GM12878 (cell line): ENCODE measurements around the gene RMND5A.
"Not testable (repeated sequence)": the region's sequence is repeated elsewhere in the genome, so short reads cannot be mapped to it uniquely, and the experiment has no call there.

Source experiments
- BCL3 ChIP-seq: IDR thresholded peaks from 2 replicates; pipeline ENCODE4 v1.6.1; 2011; ENCODE audit warnings: borderline replicate concordance, low read depth, mild to moderate bottlenecking, moderate library complexity, low read length; ENCODE audit not compliant: insufficient read depth, poor library complexity, severe bottlenecking
- CEBPB ChIP-seq, 2 experiments: fragments of 150-350 bp in 1 of 2; IDR thresholded peaks; 2 replicates each; pipeline ENCODE4 v1.6.1; 2012 to 2014; ENCODE audit warnings: low read depth in 2 of 2, low read length in 2 of 2, borderline replicate concordance in 1 of 2, inconsistent platforms in 1 of 2
- CREB1 ChIP-seq: IDR thresholded peaks from 2 replicates; pipeline ENCODE4 v1.6.1; 2012; ENCODE audit warnings: low read depth, mild to moderate bottlenecking, inconsistent platforms
- CTCF ChIP-seq, 3 experiments: IDR thresholded peaks in 2 of 3; conservative IDR thresholded peaks in 1 of 3; 2 replicates each; pipeline ENCODE4 v1.5.1; 2011; ENCODE audit warnings: low read depth in 3 of 3, low read length in 3 of 3, mild to moderate bottlenecking in 3 of 3, control low read depth in 2 of 3, moderate library complexity in 2 of 3, inconsistent platforms in 1 of 3, mixed read lengths in 1 of 3; ENCODE audit not compliant: control insufficient read depth in 2 of 3, insufficient read depth in 1 of 3; ENCODE audit errors: extremely low read depth in 1 of 3
- EP300 ChIP-seq, 2 experiments: fragments of 150-350 bp in 1 of 2; IDR thresholded peaks; 2 replicates each; pipeline ENCODE4 v1.6.1; 2011 to 2012; ENCODE audit warnings: low read depth in 2 of 2, low read length in 2 of 2, borderline replicate concordance in 1 of 2, improper control_type of control experiment in 1 of 2, inconsistent platforms in 1 of 2; ENCODE audit not compliant: control insufficient read depth in 1 of 2
- EZH2 ChIP-seq: IDR thresholded peaks from 2 replicates; pipeline ENCODE4 v1.6.1; 2012; ENCODE audit warnings: low read depth, mild to moderate bottlenecking, control low read depth, inconsistent platforms, low read length, borderline replicate concordance; ENCODE audit not compliant: control insufficient read depth
- GABPA ChIP-seq: IDR thresholded peaks from 2 replicates; pipeline ENCODE4 v1.6.1; 2014; ENCODE audit warnings: antibody characterized with exemption, low read depth, mild to moderate bottlenecking, inconsistent platforms
- MAX ChIP-seq: IDR thresholded peaks from 2 replicates; pipeline ENCODE4 v1.6.1; 2012; ENCODE audit warnings: low read depth, low read length, improper control_type of control experiment
- MYC ChIP-seq: IDR thresholded peaks from 2 replicates; pipeline ENCODE4 v1.6.1; 2011; ENCODE audit warnings: mild to moderate bottlenecking, low read length, moderate library complexity, inconsistent platforms; ENCODE audit not compliant: insufficient read depth, insufficient replicate concordance, insufficient read length, severe bottlenecking
- POLR2A ChIP-seq: IDR thresholded peaks from 2 replicates; pipeline ENCODE4 v1.6.1; 2011; ENCODE audit warnings: low read depth, mild to moderate bottlenecking, low read length
- SREBF1 ChIP-seq: IDR thresholded peaks from 2 replicates; pipeline ENCODE4 v1.6.1; 2012; ENCODE audit warnings: mild to moderate bottlenecking, low read length
- TARDBP ChIP-seq: IDR thresholded peaks from 2 replicates; pipeline ENCODE4 v1.6.1; 2016; ENCODE audit warnings: borderline replicate concordance
- TBL1XR1 ChIP-seq: IDR thresholded peaks from 2 replicates; pipeline ENCODE4 v1.6.1; 2012; ENCODE audit warnings: low read depth, low read length, improper control_type of control experiment

GRCh38 chr2:86719637-86720539, at the start of gene RMND5A:
- not testable (repeated sequence) for TF ChIP-seq BCL3; CTCF (IDR thresholded peaks at IDR 0.05 in 2 of 3, conservative IDR thresholded peaks at IDR 0.05 in 1 of 3; ENCODE audit: control insufficient read depth in 2 of 3, extremely low read depth in 1 of 3, insufficient read depth in 1 of 3, low read depth in 3 of 3, low read length in 3 of 3); CEBPB (IDR thresholded peaks at IDR 0.05; ENCODE audit: borderline replicate concordance in 1 of 2, low read depth in 2 of 2, low read length in 2 of 2); EZH2; MYC; TBL1XR1; MAX; EP300 (IDR thresholded peaks at IDR 0.05; ENCODE audit: borderline replicate concordance in 1 of 2, control insufficient read depth in 1 of 2, low read depth in 2 of 2, low read length in 2 of 2); TARDBP; GABPA
- TF ChIP-seq POLR2A (peak; percentile 79), SREBF1 (0 out of 2 replicates have a peak, but pooled peaks have one; percentile 56), CREB1 (peak; percentile 38; the same call in 1 of the 2 replicates)
